Psoas muscle (tissue), 8 donors: ENCODE results near the gene PCCA. TPM values are rescaled to one million over a fixed set of nuclear protein-coding genes. Genes with fewer than 3 reads are reported as not detected.

Source experiments
- ATAC-seq, 4 donors: fragments of 200-7000 bp; cut with Tn5 transposase; one replicate each; pipeline ENCODE4 v1.9.1; 2020; ENCODE audit warnings: moderate library complexity in 3 of 4, mild to moderate bottlenecking in 2 of 4
- DNase-seq, 2 donors: peaks; one replicate each; pipeline ENCODE4 v3.0.0-alpha.2; 2020
- H3K27ac ChIP-seq: fragments of 200-600 bp; one replicate; pipeline ENCODE4 v1.8.0; 2022
- H3K27me3 ChIP-seq, 3 donors: fragments of 200-600 bp in 1 of 3; one replicate each; pipeline versions ENCODE4 v1.6.1 to v1.8.0; 2013 to 2022; ENCODE audit warnings: low read length in 2 of 3, mild to moderate bottlenecking in 2 of 3, moderate library complexity in 1 of 3; ENCODE audit not compliant: insufficient read depth in 3 of 3
- H3K36me3 ChIP-seq, 2 donors: fragments of 200-600 bp in 1 of 2; one replicate each; pipeline versions ENCODE4 v1.6.1 to v1.8.0; 2013 to 2022; ENCODE audit warnings: low read depth in 1 of 2, mild to moderate bottlenecking in 1 of 2, moderate library complexity in 1 of 2; ENCODE audit not compliant: insufficient read depth in 1 of 2
- H3K4me1 ChIP-seq: fragments of 200-600 bp; one replicate; pipeline ENCODE4 v1.8.0; 2022
- H3K4me3 ChIP-seq: fragments of 200-600 bp; one replicate; pipeline ENCODE4 v1.8.0; 2022; ENCODE audit warnings: mild to moderate bottlenecking
- H3K9me3 ChIP-seq: fragments of 200-600 bp; one replicate; pipeline ENCODE4 v1.8.0; 2022
- WGBS, 3 donors: extraction: QIAGEN DNeasy Blood & Tissue Kit; methylation state at CpG; one replicate each; pipeline versions ENCODE4 v1.1.6 to v1.1.7; 2013; 5-methylcytosine and 5-hydroxymethylcytosine counted together
- intact Hi-C, 2 donors: fragments of 100-400 bp; cut with DNase I; formaldehyde crosslinking; loops; one replicate each; pipeline versions ENCODE4 v1.11.0 to v1.14.2; 2022
- polyA plus RNA-seq, 3 donors: library from polyadenylated mRNA; stranded (reverse); fragments of 200-250 nt; gene quantifications; one replicate each; pipeline ENCODE4 v1.2.3, GENCODE V29; 2013
- total RNA-seq, 4 donors: library from RNA; stranded (reverse); fragmentation: NEBNext Ultra II Directional in 2 of 4; extraction: Animal tissue kit (Norgen Biotek cat#: 25700) in 2 of 4; gene quantifications; one replicate each; pipeline versions ENCODE4 v1.2.1 to v1.2.4, GENCODE V29; 2021 to 2023
- TF ChIP-seq, protein P1 (sequence below): fragments of 200-600 bp; IDR thresholded peaks from one replicate; pipeline ENCODE4 v1.8.0; 2022; ENCODE audit warnings: antibody characterized with exemption
- donor health status: healthy with polysubstance abuse.
- donor health status: DM: no; HTN: no; CAD: no; lungs with moderate emphysema.
- donor health status: Bipolar disorder and iron deficiency.
- donor health status: healthy.
- donor health status: DM: yes; HTN: yes; CAD: no.
- donor health status: DM: no; HTN: no; CAD: no.
- donor health status: DM: no; HTN: no; CAD: no.
- donor health status: DM: yes; HTN: yes; CAD: no.

Gene PCCA
- total and polyA plus RNA-seq, 7 donors: 6.2 to 23.9 (median 13.3) TPM

DNA sequence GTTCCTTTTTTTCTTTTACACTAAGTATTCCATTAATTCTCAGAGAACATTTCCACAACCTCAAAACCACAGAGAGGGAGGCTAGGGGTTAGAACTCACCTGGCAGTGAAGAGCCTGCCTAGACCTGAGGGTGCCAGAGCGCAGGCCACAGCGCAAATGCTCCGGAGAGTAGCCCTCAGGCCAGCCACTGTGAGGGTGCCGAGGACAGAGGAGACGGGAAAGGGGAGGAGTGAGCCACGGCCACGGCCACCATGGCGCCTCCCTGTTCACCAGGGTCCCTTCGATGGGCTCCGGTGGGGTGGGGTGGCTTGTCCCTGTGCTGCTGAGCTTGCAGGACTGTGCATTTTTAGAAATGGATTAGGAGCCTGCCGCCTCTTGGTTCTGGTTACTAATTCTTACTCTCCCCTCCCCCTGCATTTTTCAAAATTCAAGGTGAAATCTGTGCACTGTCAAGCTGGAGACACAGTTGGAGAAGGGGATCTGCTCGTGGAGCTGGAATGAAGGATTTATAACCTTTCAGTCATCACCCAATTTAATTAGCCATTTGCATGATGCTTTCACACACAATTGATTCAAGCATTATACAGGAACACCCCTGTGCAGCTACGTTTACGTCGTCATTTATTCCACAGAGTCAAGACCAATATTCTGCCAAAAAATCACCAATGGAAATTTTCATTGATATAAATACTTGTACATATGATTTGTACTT, 440.9 kb downstream of the PCCA start:
- H3K36me3 ChIP-seq: peaks cover 0 to 29% of the 10 kb centered on the region in 2 donors
- no peaks in the 10 kb centered on the region for H3K27me3 ChIP-seq
- no peak overlapping the region for H3K27ac ChIP-seq
- no peak overlapping the region for H3K4me3 ChIP-seq
- H3K4me1 ChIP-seq: no peaks in the 10 kb centered on the region
- no peaks in the 10 kb centered on the region for H3K9me3 ChIP-seq
- TF ChIP-seq, protein P1, sequence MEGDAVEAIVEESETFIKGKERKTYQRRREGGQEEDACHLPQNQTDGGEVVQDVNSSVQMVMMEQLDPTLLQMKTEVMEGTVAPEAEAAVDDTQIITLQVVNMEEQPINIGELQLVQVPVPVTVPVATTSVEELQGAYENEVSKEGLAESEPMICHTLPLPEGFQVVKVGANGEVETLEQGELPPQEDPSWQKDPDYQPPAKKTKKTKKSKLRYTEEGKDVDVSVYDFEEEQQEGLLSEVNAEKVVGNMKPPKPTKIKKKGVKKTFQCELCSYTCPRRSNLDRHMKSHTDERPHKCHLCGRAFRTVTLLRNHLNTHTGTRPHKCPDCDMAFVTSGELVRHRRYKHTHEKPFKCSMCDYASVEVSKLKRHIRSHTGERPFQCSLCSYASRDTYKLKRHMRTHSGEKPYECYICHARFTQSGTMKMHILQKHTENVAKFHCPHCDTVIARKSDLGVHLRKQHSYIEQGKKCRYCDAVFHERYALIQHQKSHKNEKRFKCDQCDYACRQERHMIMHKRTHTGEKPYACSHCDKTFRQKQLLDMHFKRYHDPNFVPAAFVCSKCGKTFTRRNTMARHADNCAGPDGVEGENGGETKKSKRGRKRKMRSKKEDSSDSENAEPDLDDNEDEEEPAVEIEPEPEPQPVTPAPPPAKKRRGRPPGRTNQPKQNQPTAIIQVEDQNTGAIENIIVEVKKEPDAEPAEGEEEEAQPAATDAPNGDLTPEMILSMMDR: no peak
- WGBS, 3 donors: 92 to 95% (median 93%) methylated on average over 15 of the region's 15 CpGs
- intact Hi-C loops: no loop called here
- no peak for ATAC-seq
- DNase-seq: no peak

GRCh38 chr13:100530671-100531213, 441.8 kb downstream of the PCCA start:
- Histone ChIP-seq H3K27ac (no peak overlapping the region), H3K27me3 (no peaks in the 10 kb centered on the region)

GRCh38 chr13:100532090-100532766, 443.3 kb downstream of the PCCA start:
- WGBS, 3 donors: 96 to 98% (median 97%) methylated on average over 60 of the region's 60 CpGs

More at GRCh38 chr13:100530671-100531213, 441.8 kb downstream of the PCCA start:
- Histone ChIP-seq H3K4me3 (no peak overlapping the region), H3K4me1 (no peaks in the 10 kb centered on the region), H3K9me3 (no peaks in the 10 kb centered on the region), H3K36me3 (peaks cover 0 to 29% of the 10 kb centered on the region in 2 donors)
- intact Hi-C loops: no loop called here
- ATAC-seq (peak in 1 of 4 donors; percentile 63), DNase-seq (peak in 1 of 2 donors; percentile 36)
- 68 to 76% (median 69%) methylated on average over 11 of the region's 11 CpGs for WGBS, 3 donors
- TF ChIP-seq, protein P1: no peak

GRCh38 chr13:100532836-100533435, 444.0 kb downstream of the PCCA start:
- Histone ChIP-seq H3K27ac (no peak overlapping the region), H3K4me1 (no peaks in the 10 kb centered on the region), H3K9me3 (no peaks in the 10 kb centered on the region), H3K27me3 (no peaks in the 10 kb centered on the region), H3K36me3 (peaks cover 0 to 15% of the 10 kb centered on the region in 2 donors), H3K4me3 (no peak overlapping the region)
- DNase-seq (no peak), ATAC-seq (no peak)
- intact Hi-C loops: no loop called here
- TF ChIP-seq, protein P1: no peak
- WGBS, 3 donors: 95 to 98% (median 96%) methylated on average over 14 of the region's 14 CpGs

More at GRCh38 chr13:100532090-100532766, 443.3 kb downstream of the PCCA start:
- Histone ChIP-seq H3K4me1 (no peaks in the 10 kb centered on the region), H3K4me3 (no peak overlapping the region), H3K9me3 (no peaks in the 10 kb centered on the region), H3K27me3 (no peaks in the 10 kb centered on the region), H3K36me3 (peaks cover 0 to 22% of the 10 kb centered on the region in 2 donors), H3K27ac (no peak overlapping the region)
- ATAC-seq: peak in 1 of 4 donors; percentile 21
- TF ChIP-seq, protein P1: no peak
- no peak for DNase-seq
- intact Hi-C loops: no loop called here
